Measurements from ENCODE around the gene TFPT. TPM values are rescaled to one million over a fixed set of nuclear protein-coding genes. Genes with fewer than 3 reads are reported as not detected.

Gene TFPT
- total and polyA plus RNA-seq, 2 of the 13 experiments (the other 11 are each of a cell fraction or from before 2014, with no cell fraction given), result 8.4 to 10.7 TPM

GRCh38 chr19:54137699-54138488 lies 22.4 kb upstream of the TFPT start, which contains the start of gene CNOT3 (continued):
- TF ChIP-seq MAFK (conservative IDR thresholded peaks at IDR 0.05 in 1 of 2, IDR thresholded peaks at IDR 0.05 in 1 of 2; ENCODE audit: low read length in 2 of 2) (no peak), ZNF646 (CRISPR knock-in tag; IDR thresholded peaks at IDR 0.05) (no peak), ARID3A (IDR thresholded peaks at IDR 0.05; ENCODE audit: low read depth, low read length) (no peak), SSRP1 (CRISPR knock-in tag; IDR thresholded peaks at IDR 0.05) (no peak), ZNF652 (CRISPR knock-in tag; IDR thresholded peaks at IDR 0.05; ENCODE audit: borderline replicate concordance, low read depth) (no peak), NR0B2 (CRISPR knock-in tag; IDR thresholded peaks at IDR 0.05) (no peak), NFE2 (CRISPR knock-in tag; IDR thresholded peaks at IDR 0.05) (no peak), SOX5 (CRISPR knock-in tag; IDR thresholded peaks at IDR 0.05; ENCODE audit: borderline replicate concordance) (no peak), NR1H2 (CRISPR knock-in tag; IDR thresholded peaks at IDR 0.05; ENCODE audit: borderline replicate concordance, low read depth) (no peak), HHEX (CRISPR knock-in tag; IDR thresholded peaks at IDR 0.05) (no peak), KDM6A (CRISPR knock-in tag; IDR thresholded peaks at IDR 0.05; ENCODE audit: low read depth) (no peak), CBX5 (CRISPR knock-in tag; IDR thresholded peaks at IDR 0.05; ENCODE audit: borderline replicate concordance) (no peak), KLF9 (CRISPR knock-in tag; IDR thresholded peaks at IDR 0.05; ENCODE audit: low read depth) (no peak), MTERF4 (CRISPR knock-in tag; IDR thresholded peaks at IDR 0.05) (no peak), ARID4A (CRISPR knock-in tag; IDR thresholded peaks at IDR 0.05; ENCODE audit: borderline replicate concordance) (peak; percentile 40)
